K562 (cell line): ENCODE results near the gene FANCI. TPM values are rescaled to one million over a fixed set of nuclear protein-coding genes. Genes with fewer than 3 reads are reported as not detected.

Experiments used
- ATAC-seq: fragments of 200-7000 bp; cut with Tn5 transposase; 3 replicates; pipeline ENCODE4 v1.9.1; 2020; ENCODE audit warnings: moderate library complexity
- BruUV-seq: library from RNA; stranded (reverse); fragments of 400-500 nt; replicated peaks from 2 replicates; lab custom pipeline; 2021; lab: Mats Ljungman, UMichigan
- CTCF ChIA-PET: fragments of 300-600 bp; formaldehyde crosslinking; extraction: SDS; loops from one replicate; lab custom pipeline; 2021; ENCODE audit warnings: low intra/inter-chr PET ratio; lab: Yijun Ruan, JAX
- POLR2A ChIA-PET: fragments of 300-600, 350-650 bp; sonication (Branson Sonifier 250); formaldehyde crosslinking; extraction: SDS; loops from one replicate; lab custom pipeline; 2021; ENCODE audit warnings: antibody characterized with exemption, inconsistent platforms; lab: Yijun Ruan, JAX
- DNase-seq, 4 experiments: peaks; one replicate each; pipeline versions ENCODE4 v3.0.0 to v3.0.0-alpha.2; 2011 to 2018; ENCODE audit warnings: low spot score in 3 of 4, mixed read lengths in 3 of 4; ENCODE audit errors: extremely low read depth in 1 of 4
- FAIRE-seq: peaks from 2 replicates; lab custom pipeline; 2011; peaks lifted over from hg19 to GRCh38; lab: Jason Lieb, UNC
- H2AFZ ChIP-seq: 2 replicates; pipeline ENCODE4 v1.6.0; 2011; ENCODE audit warnings: low read depth, low read length, control low read depth, inconsistent platforms
- H3K27ac ChIP-seq: fragments of 200-600 bp; 3 replicates; pipeline ENCODE4 v1.8.0; 2011; ENCODE audit warnings: low read depth, mild to moderate bottlenecking, control low read depth, inconsistent platforms, low read length, moderate library complexity, mixed read lengths; ENCODE audit errors: extremely low read depth
- H3K27me3 ChIP-seq, 2 experiments: fragments of 300-600 bp in 1 of 2; 2 replicates in 1 of 2; 3 replicates in 1 of 2; pipeline versions ENCODE4 v1.6.0 to v1.8.0; 2011; ENCODE audit warnings: inconsistent platforms in 2 of 2, low read length in 2 of 2, mild to moderate bottlenecking in 1 of 2, mixed read lengths in 1 of 2, moderate library complexity in 1 of 2; ENCODE audit not compliant: control insufficient read depth in 2 of 2, insufficient read depth in 2 of 2
- H3K36me3 ChIP-seq: fragments of 300-600 bp; 3 replicates; pipeline ENCODE4 v1.8.0; 2011; ENCODE audit warnings: mild to moderate bottlenecking, low read length, inconsistent platforms; ENCODE audit not compliant: control insufficient read depth, insufficient read depth
- H3K4me1 ChIP-seq, 2 experiments: fragments of 200-600 bp in 1 of 2; replicated peaks in 1 of 2; 2 replicates in 1 of 2; 3 replicates in 1 of 2; pipeline versions ENCODE4 v1.5.1 to v1.8.0; 2011; ENCODE audit warnings: inconsistent platforms in 2 of 2, low read length in 2 of 2, mild to moderate bottlenecking in 1 of 2, mixed read lengths in 1 of 2, moderate library complexity in 1 of 2; ENCODE audit not compliant: control insufficient read depth in 2 of 2, insufficient read depth in 2 of 2
- H3K4me2 ChIP-seq: 2 replicates; pipeline ENCODE4 v1.6.1; 2011; ENCODE audit warnings: low read length, control low read depth, inconsistent platforms, mixed read lengths; ENCODE audit not compliant: insufficient read depth
- H3K4me3 ChIP-seq: fragments of 200-600 bp; sonication (generic), shearing (Covaris generic); 2 replicates; pipeline ENCODE4 v1.5.1; 2016; ENCODE audit warnings: control low read depth, inconsistent platforms
- H3K79me2 ChIP-seq: fragments of 200-600 bp; 3 replicates; pipeline ENCODE4 v1.8.0; 2011; ENCODE audit warnings: low read length, inconsistent platforms; ENCODE audit not compliant: control insufficient read depth, insufficient read depth
- H3K9ac ChIP-seq, 2 experiments: 2 replicates each; pipeline versions ENCODE4 v1.6.0 to v1.6.1; 2011; ENCODE audit warnings: low read depth in 2 of 2, low read length in 2 of 2, control low read depth in 1 of 2, inconsistent platforms in 1 of 2, mild to moderate bottlenecking in 1 of 2, mixed read lengths in 1 of 2; ENCODE audit not compliant: insufficient read depth in 1 of 2
- H3K9me1 ChIP-seq: one replicate; pipeline ENCODE4 v1.6.0; 2011; ENCODE audit warnings: inconsistent platforms, mild to moderate bottlenecking, low read length, moderate library complexity; ENCODE audit not compliant: control insufficient read depth, insufficient read depth
- H3K9me3 ChIP-seq: replicated peaks from 2 replicates; pipeline ENCODE4 v1.5.1; 2011; ENCODE audit warnings: low read depth, low read length, inconsistent platforms; ENCODE audit not compliant: control insufficient read depth, insufficient read depth
- H4K20me1 ChIP-seq: replicated peaks from 2 replicates; pipeline ENCODE4 v1.6.1; 2011; ENCODE audit warnings: low read length, inconsistent platforms, mixed read lengths; ENCODE audit not compliant: control insufficient read depth, insufficient read depth
- FOXK2 ChIP-seq, 2 experiments: fragments of 450-650 bp; IDR thresholded peaks in 1 of 2; conservative IDR thresholded peaks in 1 of 2; 2 replicates each; pipeline ENCODE4 v1.6.1; 2016; ENCODE audit warnings: low read depth in 2 of 2, mild to moderate bottlenecking in 1 of 2
- JUNB ChIP-seq: fragments of 450-650 bp; formaldehyde crosslinking; conservative IDR thresholded peaks from 2 replicates; pipeline ENCODE4 v1.4.0; 2020; ENCODE audit warnings: mild to moderate bottlenecking
- POLR2H ChIP-seq: IDR thresholded peaks from 2 replicates; pipeline ENCODE4 v1.6.1; 2016; ENCODE audit warnings: missing genetic modification characterization, low read depth, mild to moderate bottlenecking, control low read depth, missing compliant biosample characterization, moderate library complexity
- RNF219 ChIP-seq: fragments of 250-450 bp; sonication (Bioruptor Pico); IDR thresholded peaks from 2 replicates; pipeline ENCODE4 v1.5.0; 2022; ENCODE audit warnings: mild to moderate bottlenecking
- SIRT6 ChIP-seq: IDR thresholded peaks from one replicate; pipeline ENCODE4 v1.6.1; 2012; ENCODE audit warnings: low read depth, mild to moderate bottlenecking, control low read depth, inconsistent platforms, low read length, moderate library complexity
- SRSF9 ChIP-seq: fragments of 200-400 bp; formaldehyde crosslinking; IDR thresholded peaks from 2 replicates; pipeline ENCODE4 v1.6.1; 2017; ENCODE audit warnings: low read depth, low read length, borderline replicate concordance
- TARDBP ChIP-seq: fragments of 450-650 bp; IDR thresholded peaks from 2 replicates; pipeline ENCODE4 v1.6.1; 2016
- TCF3 ChIP-seq: sonication (generic); formaldehyde crosslinking; IDR thresholded peaks from 2 replicates; pipeline ENCODE4 v1.4.0; 2020; ENCODE audit warnings: mild to moderate bottlenecking, missing genetic modification reagents
- ZFPM2 ChIP-seq: fragments of 250-450 bp; sonication (Bioruptor Pico); IDR thresholded peaks from 2 replicates; pipeline ENCODE4 v1.5.1; 2022; ENCODE audit warnings: mild to moderate bottlenecking
- ZNF239 ChIP-seq: fragments of 250-450 bp; sonication (Bioruptor Pico); IDR thresholded peaks from 2 replicates; pipeline ENCODE4 v1.4.0; 2020; ENCODE audit warnings: mild to moderate bottlenecking
- ZNF395 ChIP-seq: fragments of 200-800 bp; sonication (Bioruptor generic); IDR thresholded peaks from 2 replicates; pipeline ENCODE4 v1.6.1; 2017; ENCODE audit warnings: missing genetic modification characterization, missing compliant biosample characterization
- ZNF518B ChIP-seq: fragments of 250-450 bp; sonication (Bioruptor Pico); IDR thresholded peaks from 2 replicates; pipeline ENCODE4 v1.5.0; 2021; ENCODE audit warnings: mild to moderate bottlenecking, moderate library complexity
- WGBS: fragments of 100-300 bp; shearing (Covaris generic); methylation state at CpG from one replicate; pipeline ENCODE4 v1.1.6; 2016; ENCODE audit warnings: low coverage, mixed read lengths; ENCODE audit not compliant: insufficient coverage; ENCODE audit errors: missing lambda C conversion rate; 5-methylcytosine and 5-hydroxymethylcytosine counted together
- in situ Hi-C: fragments of 300-500 bp; cut with MboI; formaldehyde crosslinking; loops from 4 replicates; pipeline ENCODE4 v1.15.0; 2018; ENCODE audit warnings: inconsistent platforms, mixed read lengths
- intact Hi-C: fragments of 100-400 bp; cut with micrococcal nuclease; formaldehyde crosslinking; loops from 2 replicates; pipeline ENCODE4 v1.14.2; 2022
- polyA plus RNA-seq, 8 experiments: library from polyadenylated mRNA; depleted of rRNA in 4 of 8; stranded (reverse) in 5 of 8; unstranded in 3 of 8; fragments of >200 nt; fragmentation: Nextera tagmentation in 2 of 8; fragmentation: Illumina TruSeq in 1 of 8; extraction: Ambion mirVana in 2 of 8; extraction: Trizol in 1 of 8; gene quantifications; 2 replicates each; pipeline versions ENCODE4 v1.2.1 to v1.2.3, GENCODE V29; 2011 to 2014; ENCODE audit warnings: inconsistent platforms in 1 of 8, missing spikeins in 1 of 8
- total RNA-seq, 7 experiments: library from RNA; depleted of rRNA in 6 of 7; stranded (reverse); fragments of >200 nt in 6 of 7; fragmentation: Illumina TruSeq in 2 of 7; extraction: Trizol in 2 of 7; gene quantifications; 2 replicates each; pipeline versions ENCODE4 v1.2.1 to v1.2.3, GENCODE V29; 2011 to 2021; ENCODE audit warnings: low replicate concordance in 1 of 7
- TF ChIP-seq, protein P1 (sequence below): fragments of 450-650 bp; IDR thresholded peaks from 2 replicates; pipeline ENCODE4 v1.6.1; 2017; ENCODE audit warnings: mild to moderate bottlenecking, moderate library complexity

The FANCI gene
- total and polyA plus RNA-seq, 9 of the 15 experiments (the other 6 are each of a cell fraction or from before 2014, with no cell fraction given): 72.1 to 165 (median 131) TPM

DNA sequence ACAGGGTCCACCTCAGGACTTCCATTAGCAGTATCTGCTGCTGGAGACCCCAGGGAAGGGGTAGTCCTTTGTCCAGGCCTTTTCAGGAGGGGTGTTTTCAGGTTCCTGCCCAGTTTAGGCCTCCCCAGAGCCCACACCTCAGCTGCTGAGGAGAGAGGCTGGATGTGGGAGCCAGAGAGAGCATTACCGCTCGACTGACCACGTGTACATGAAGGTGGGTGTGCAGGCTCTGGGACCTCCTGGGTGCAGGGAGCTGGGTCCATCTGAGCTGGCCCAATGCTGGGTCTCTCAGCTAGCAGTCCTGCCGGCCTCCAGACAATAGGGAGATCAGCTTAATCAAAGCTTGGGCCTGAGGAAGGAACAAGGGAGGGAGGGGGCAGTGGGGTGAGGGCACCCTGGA lies 120.0 kb downstream of the FANCI start (continued):
- TF ChIP-seq ZNF518B (CRISPR knock-in tag): no peak
- no peak for TF ChIP-seq SRSF9

DNA sequence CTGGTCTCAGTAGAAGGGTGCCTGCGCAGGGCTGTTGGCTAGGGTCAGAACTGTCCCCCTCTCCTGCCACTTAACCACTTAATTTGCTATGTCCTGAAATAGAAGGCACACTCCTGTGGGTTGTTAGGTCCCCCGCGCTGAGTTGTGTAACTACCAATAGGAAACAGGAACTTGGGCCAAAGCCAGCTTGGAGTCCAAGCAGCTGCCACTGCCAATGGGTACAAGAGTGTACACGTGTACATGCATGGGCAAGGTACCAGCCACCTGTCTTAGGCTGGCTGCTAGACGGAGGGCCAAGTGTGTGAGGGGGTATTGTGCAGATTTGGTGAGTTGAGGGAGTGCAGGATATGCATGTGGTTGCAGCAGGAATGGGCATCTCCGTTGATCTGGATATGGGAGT lies 120.6 kb downstream of the FANCI start:
- no TSS peak for BruUV-seq
- DNase-seq: no peak
- H4K20me1 ChIP-seq: peaks cover 15% of the 10 kb centered on the region
- peaks cover 0 to 41% of the 10 kb centered on the region in 2 experiments; a peak in 3 of 5 replicates for H3K4me1 ChIP-seq
- ChIA-PET CTCF (no interaction called here), POLR2A (no interaction called here)
- FAIRE-seq: no peak
- peaks cover 69 to 95% of the 10 kb centered on the region in 2 experiments for H3K27me3 ChIP-seq
- no peak overlapping the region for H2AFZ ChIP-seq
- no peaks in the 10 kb centered on the region for H3K9me3 ChIP-seq
- no peak overlapping the region for H3K9ac ChIP-seq
- no peak overlapping the region for H3K27ac ChIP-seq
- intact Hi-C loops: no loop called here
- H3K79me2 ChIP-seq: no peaks in the 10 kb centered on the region
- no peaks in the 10 kb centered on the region for H3K36me3 ChIP-seq
- ATAC-seq: no peak
- WGBS: 5% methylated on average over 6 of the region's 6 CpGs
- in situ Hi-C loops: loop anchor here (5.0 kb wide), 1 partner anchor 43 kb away; no protein-coding TSS in a partner anchor
- H3K9me1 ChIP-seq: peaks cover 4% of the 10 kb centered on the region
- H3K4me2 ChIP-seq: no peak overlapping the region
- H3K4me3 ChIP-seq: no peak overlapping the region
- TF ChIP-seq ZNF395 (CRISPR knock-in tag): no peak
- no peak for TF ChIP-seq TCF3 (CRISPR knock-in tag)
- TF ChIP-seq SIRT6: no peak
- no peak for TF ChIP-seq POLR2H
- no peak for TF ChIP-seq ZNF239 (CRISPR knock-in tag)
- TF ChIP-seq TARDBP: no peak
- no peak for TF ChIP-seq JUNB (CRISPR knock-in tag)
- TF ChIP-seq ZFPM2 (CRISPR knock-in tag): no peak
- no peak for TF ChIP-seq RNF219 (CRISPR knock-in tag)
- TF ChIP-seq, protein P1, sequence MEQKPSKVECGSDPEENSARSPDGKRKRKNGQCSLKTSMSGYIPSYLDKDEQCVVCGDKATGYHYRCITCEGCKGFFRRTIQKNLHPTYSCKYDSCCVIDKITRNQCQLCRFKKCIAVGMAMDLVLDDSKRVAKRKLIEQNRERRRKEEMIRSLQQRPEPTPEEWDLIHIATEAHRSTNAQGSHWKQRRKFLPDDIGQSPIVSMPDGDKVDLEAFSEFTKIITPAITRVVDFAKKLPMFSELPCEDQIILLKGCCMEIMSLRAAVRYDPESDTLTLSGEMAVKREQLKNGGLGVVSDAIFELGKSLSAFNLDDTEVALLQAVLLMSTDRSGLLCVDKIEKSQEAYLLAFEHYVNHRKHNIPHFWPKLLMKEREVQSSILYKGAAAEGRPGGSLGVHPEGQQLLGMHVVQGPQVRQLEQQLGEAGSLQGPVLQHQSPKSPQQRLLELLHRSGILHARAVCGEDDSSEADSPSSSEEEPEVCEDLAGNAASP: no peak
- TF ChIP-seq FOXK2 (conservative IDR thresholded peaks at IDR 0.05 in 1 of 2, IDR thresholded peaks at IDR 0.05 in 1 of 2; ENCODE audit: low read depth in 2 of 2): no peak
